ENCODE data around the gene FGF6.
"Not testable (repeated sequence)": the region's sequence is repeated elsewhere in the genome, so short reads cannot be mapped to it uniquely, and the experiment has no call there.

Gene FGF6

DNA sequence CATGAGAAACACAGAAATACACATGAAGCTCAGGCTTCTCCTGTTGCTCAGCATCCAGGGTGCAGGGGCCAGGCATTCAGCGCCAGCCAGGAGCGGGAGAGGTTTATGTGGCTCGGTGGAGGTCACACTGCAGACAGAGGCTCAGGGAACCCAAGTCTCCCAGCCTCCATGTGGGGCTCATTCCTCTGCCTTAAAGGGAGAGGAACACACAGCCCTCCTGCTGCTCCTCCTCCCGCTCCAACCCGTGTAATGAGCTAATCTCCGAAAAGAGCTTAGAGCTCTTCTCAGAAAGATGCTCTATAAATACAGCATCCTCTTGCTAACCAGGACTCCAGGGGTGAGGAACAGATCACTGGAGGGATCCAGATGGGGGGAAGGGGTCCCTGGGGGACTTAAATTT, 28.2 kb downstream of the FGF6 start:
- no peak for DNase-seq

DNA sequence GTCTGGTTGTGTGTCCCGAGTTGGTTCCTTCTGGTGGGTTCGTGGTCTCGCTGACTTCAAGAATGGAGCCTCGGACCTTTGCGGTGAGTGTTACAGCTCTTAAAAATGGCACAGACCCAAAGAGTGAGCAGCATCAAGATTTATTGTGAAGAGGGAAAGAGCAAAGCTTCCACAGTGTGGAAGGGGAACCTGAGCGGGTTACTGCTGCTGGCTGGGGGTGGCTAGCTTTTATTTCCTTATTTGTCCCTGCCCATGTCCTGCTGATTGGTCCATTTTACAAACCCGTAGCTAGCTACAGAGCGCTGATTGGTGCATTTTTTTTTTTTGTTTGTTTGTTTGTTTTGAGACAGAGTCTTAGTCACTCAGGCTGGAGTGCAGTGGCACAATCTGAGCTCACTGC, 29.3 kb downstream of the FGF6 start:
- no peak for DNase-seq

DNA sequence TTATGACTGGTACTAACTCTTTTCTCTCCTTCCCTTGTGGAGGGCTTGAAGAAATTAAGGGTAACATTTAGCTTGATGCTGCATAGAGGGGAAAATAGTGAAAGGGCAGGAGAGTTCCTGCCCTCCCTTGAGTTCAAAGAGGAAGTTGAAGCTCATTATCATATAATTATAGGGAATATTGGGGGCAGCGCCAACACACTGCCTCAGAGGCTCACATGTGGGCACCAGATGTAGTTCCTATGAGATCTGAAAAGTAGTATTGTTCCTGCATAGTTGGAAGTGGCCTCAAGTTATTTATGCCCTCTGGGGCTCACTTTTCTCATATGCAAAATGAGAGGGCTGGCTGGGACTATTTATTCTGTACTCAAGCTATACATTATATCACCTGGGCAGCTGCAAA, 33.1 kb downstream of the FGF6 start:
- no peak for DNase-seq

DNA sequence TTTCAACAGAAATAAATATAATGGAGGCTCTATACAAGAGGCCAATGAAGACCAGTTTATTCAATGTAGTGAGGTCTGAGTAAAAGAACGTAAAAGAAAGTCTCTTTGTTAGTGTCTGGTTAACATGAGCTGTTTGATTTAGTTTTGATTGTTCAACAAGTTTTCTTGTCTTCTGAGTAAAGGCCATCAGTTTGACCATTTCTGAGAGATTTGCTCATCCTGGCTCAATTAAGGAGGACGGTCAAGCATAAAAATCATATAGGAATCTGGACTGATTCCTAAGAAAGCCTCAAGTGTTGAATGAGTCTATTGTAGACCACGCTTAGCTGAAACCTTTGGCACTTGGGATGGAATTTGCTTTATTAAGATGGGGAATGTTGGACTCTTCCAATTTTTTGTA, 33.6 kb downstream of the FGF6 start:
- DNase-seq: no peak

DNA sequence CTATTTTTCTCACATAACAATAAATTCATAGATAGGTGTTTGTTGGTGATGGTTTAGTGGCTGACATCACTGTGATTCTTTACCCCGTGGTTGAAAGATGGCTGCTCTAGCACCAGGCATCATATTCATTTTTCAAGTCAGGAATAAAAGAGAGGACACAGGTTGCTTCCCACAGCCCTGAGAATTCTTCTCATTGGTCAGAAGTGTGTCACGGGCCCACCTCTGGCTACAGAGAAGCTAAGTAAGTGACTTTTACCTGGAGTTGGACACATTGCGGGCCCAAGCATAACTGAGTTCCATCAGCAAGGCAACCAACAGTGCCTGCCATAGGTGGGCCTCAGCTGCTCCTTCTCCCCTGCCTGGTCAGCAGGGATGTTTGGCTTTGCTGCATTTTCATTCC, 38.5 kb downstream of the FGF6 start:
- DNase-seq: no peak

DNA sequence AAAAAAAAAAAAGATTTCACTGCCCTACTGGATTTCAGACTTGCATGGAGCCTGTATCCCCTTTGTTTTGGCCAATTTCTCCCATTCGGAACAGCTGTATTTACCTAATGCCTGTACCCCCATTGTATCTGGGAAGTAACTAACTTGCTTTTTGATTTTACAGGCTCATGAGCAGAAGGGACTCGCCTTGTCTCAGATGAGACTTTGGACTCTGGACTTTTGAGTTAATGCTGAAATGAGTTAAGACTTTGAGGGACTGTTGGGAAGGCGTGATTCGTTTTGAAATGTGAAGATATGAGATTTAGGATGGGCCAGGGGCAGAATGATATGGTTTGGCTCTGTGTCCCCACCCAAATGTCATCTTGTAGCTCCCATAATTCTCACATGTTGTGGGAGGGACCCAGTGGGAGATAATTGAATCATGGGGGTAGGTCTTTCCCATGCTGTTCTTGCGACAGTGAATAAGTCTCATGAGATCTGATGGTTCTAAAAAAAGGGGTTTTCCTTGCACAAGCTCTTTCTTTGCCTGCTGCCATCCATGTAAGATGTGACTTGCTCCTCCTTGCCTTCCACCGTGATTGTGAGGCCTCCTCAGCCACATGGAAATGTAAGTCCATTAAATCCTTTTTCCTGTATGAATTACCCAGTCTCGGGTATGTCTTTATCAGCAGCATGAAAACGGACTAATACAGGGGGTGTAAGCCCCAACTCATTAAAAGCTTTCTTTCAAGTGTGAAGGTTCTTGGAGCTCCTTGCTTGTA, 40.6 kb downstream of the FGF6 start:
- not testable (repeated sequence) for DNase-seq

DNA sequence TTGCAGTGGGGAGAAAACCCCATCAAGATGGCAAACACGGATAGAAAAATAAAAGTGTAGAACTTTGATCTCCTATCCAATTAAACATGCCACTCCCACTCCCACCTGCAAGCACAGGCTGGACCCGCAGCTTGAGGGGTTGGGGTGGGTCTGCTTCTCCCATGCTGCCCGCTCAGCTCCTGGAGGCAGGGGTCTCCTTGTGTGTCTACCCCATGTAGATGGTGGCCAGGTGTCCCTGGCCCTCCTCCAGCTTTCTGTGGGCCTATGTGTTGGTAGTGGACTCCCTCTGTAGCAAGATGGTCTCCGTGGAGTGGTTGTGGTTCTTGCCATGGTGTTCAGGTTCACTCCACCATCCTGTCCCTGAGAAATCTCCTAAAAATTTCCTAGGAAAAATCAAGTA, 42.6 kb downstream of the FGF6 start:
- DNase-seq: no peak

DNA sequence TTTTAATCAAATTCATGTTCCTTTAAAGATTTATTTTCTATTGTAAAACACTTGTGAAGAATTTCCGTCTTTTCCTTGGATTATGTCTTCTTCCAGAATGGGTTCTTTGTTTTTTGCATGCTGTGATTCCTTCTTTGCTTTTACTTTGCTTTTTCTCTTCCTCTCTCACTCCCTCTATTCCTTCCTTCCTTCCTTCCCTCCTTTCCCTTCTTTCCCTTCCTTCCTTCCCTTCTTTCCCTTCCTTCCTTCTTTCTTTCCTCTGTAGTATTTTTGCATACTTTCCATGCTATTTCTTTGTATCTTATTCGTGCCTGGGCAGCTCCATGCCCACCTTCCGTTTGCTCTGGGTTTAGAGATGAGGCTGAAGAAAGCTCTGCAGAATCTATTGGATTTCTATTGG, 44.5 kb downstream of the FGF6 start:
- no peak for DNase-seq

DNA sequence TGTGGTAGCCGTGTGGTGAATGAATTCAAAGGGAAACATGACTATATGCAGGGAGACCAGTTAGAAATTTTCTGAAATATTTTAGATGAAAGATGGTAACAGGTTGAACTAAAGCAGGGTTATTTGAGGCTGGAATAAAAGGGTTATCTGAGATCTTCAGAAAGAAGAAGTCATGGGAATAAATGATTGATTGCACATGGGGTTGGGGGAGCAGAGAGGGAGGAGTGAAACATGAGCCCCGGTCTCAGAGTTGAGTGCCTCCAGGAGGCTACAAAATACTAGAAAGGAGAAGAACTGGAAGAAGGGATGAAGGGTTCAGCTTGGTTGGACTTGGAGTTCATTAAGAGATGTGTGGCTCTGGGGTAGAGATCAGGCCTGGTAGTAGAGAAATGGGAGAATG, 49.8 kb downstream of the FGF6 start:
- DNase-seq: no peak

DNA sequence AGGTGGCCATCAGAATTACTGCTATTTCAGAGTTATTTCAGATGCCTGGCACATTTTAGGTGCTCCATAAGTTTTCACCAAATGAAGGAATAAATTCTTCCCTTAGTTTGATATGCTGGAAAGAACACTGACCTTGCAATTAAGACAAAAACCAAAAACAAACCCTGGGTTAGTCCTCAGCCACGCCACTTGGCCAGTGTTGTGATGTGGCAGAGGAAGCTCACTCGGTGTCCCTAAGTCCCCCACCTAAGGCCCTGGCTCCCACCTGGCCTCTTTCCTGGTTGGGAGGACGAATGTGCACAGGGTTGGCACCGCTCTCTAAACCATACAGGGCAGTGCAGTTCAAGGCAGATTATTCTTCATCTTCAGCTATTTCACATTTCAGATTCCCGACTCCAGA, 52.4 kb downstream of the FGF6 start:
- DNase-seq: no peak

DNA sequence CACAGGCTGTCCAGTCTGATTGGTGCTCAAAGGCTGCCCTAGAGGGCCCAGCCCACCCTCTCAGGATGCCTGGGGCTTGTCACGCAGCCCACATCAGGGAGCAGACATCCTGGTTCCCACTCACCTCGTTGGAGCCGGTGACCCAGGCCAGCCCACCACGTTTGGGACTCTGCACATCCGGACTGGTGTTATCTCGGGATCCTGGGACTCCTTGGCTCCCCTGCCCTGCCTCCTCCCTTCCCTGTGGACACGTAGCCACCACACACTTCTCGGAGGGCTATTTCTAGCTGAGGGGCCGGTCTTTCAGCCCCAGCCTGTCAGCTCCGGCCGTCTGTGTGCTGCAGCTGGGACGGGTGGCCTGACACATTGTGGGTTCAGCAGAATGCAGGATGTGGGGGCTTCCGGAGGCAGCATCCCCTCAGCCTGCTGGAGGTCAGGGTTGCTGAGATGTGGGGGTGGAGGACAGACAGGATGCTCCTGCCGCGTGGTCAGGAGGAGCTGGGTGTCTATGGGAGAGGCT, 53.3 kb downstream of the FGF6 start:
- no peak for DNase-seq

DNA sequence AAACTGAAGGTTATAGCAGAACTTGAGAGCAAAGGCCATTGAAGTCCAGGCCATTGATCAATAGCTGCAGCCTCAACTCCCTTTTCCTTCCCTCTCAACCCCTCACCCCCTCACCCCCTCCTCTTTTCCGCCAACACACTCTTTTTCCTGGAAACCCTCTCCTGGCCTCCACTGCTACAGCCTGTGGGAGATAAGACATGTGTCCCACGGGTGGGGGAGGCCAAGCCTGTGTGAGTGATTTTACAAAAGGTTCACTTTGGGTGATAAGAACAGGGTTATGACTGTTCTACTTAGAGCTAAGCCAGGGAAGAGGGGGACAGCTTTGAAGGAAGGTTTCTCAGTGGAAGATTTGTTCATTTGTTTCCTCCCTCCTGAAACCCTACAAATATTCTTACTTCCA, 57.0 kb downstream of the FGF6 start:
- no peak for DNase-seq

DNA sequence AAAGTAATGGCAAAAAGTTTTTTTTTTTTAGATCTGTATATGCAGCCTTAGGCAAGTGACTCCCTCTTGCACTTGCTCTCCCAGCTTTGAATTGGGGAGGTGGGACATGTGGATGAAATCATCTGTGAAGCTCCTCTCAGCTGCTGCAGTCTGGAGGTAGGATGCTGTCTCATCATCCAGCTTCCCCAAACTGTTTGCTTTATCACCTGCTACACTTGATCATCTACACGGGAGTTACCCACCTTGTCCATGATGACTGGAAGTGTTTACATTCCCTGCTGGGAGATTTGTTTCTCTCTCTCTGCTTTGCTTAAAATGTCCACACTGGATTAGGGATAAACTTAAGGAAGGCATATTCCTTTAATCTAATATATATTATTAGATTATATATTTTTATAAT, 57.6 kb downstream of the FGF6 start:
- DNase-seq: no peak

DNA sequence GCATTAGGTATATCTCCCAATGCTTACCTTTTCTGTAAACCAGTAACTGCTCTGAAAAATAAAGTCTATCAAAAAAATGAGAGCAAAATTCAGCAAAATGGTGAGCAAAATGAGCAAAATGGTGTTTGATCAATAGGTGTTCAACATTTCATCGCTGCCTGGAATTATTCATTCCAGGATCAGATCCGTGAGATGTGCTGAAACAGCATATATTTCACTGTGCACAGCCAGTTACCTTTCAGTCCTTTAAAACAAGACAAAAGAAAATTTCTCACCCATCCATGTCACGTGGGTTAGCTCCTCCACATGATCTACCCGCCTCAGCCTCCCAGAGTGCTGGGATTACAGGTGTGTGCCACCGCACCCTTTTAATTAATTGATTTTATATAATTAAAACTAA, 58.0 kb downstream of the FGF6 start:
- DNase-seq: no peak

DNA sequence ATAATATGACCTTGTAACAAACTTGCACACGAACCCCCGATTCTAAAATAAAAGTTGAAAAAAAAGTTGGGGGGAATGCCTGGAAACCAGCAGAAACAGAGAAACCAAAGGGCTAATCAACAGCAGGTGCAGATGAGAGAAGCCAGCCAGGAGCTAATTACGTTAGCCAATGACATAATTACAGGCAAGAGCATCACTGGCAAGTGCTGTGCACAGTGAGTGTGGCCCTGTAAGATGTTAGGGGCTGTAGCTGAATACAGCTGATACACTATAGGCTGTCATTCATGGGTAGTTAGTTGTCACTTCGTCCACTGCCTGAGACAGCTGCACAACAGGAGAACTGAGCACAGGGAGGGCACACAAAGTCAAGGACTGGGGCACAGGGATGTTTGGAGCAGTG, 58.8 kb downstream of the FGF6 start:
- DNase-seq: no peak

Data from activated effector memory CD4-positive, alpha-beta T cell treated with Interleukin-2 at 50 U/mL for 16 hours (primary cell).